Left lung (tissue), 10 donors: ENCODE results near the gene STOX2. TPM values are rescaled to one million over a fixed set of nuclear protein-coding genes. Genes with fewer than 3 reads are reported as not detected.
A peak's percentile ranks its signal among the peaks of the same experiment; 100 is the strongest.

Source experiments
- ATAC-seq: fragments of 200-7000 bp; cut with Tn5 transposase; one replicate; pipeline ENCODE4 v1.9.1; 2020; ENCODE audit warnings: moderate library complexity
- DNase-seq, 4 donors: peaks; one replicate each; pipeline ENCODE4 v3.0.0-alpha.2; 2013 to 2020
- H3K27ac ChIP-seq, 2 donors: fragments of 200-600 bp; sonication (generic) in 1 of 2; one replicate each; pipeline versions ENCODE4 v1.5.0 to v1.8.0; 2020 to 2021
- H3K27me3 ChIP-seq, 2 donors: fragments of 200-600 bp; sonication (generic) in 1 of 2; one replicate each; pipeline versions ENCODE4 v1.5.0 to v1.8.0; 2020 to 2021
- H3K36me3 ChIP-seq, 2 donors: fragments of 200-600 bp; sonication (generic) in 1 of 2; one replicate each; pipeline versions ENCODE4 v1.5.0 to v1.8.0; 2020 to 2021
- H3K4me1 ChIP-seq, 2 donors: fragments of 200-600 bp; one replicate each; pipeline ENCODE4 v1.8.0; 2021
- H3K4me3 ChIP-seq, 2 donors: fragments of 200-600 bp; sonication (generic) in 1 of 2; one replicate each; pipeline versions ENCODE4 v1.5.0 to v1.8.0; 2020 to 2021; ENCODE audit warnings: mild to moderate bottlenecking in 1 of 2
- H3K9me3 ChIP-seq, 2 donors: fragments of 200-600 bp; sonication (generic) in 1 of 2; one replicate each; pipeline versions ENCODE4 v1.5.0 to v1.8.0; 2020 to 2021
- CTCF ChIP-seq, 2 donors: fragments of 200-600 bp; sonication (generic) in 1 of 2; IDR thresholded peaks; one replicate each; pipeline versions ENCODE4 v1.5.0 to v1.8.0; 2021; ENCODE audit warnings: antibody characterized with exemption in 2 of 2
- intact Hi-C, 2 donors: fragments of 100-400 bp; cut with DNase I; formaldehyde crosslinking; loops; one replicate each; pipeline versions ENCODE4 v1.11.2 to v1.14.2; 2022
- polyA plus RNA-seq, 6 donors: library from polyadenylated mRNA; unstranded; fragments of 120-200 nt; gene quantifications; one replicate each; pipeline ENCODE4 v1.2.1, GENCODE V29; 2013; ENCODE audit not compliant: insufficient read length in 6 of 6
- total RNA-seq, 2 donors: library from RNA; stranded (reverse); fragmentation: NEBNext Ultra II Directional; extraction: Animal tissue kit (Norgen Biotek cat#: 25700); gene quantifications; one replicate each; pipeline ENCODE4 v1.2.1, GENCODE V29; 2021
- donor health status: DM: no; HTN: yes; CAD: no.
- donor health status: DM: no; HTN: no; CAD: no.

Gene STOX2
- total and polyA plus RNA-seq, 8 donors = 12.4 to 19.5 (median 16.4) TPM

- DNase-seq (no peak), ATAC-seq (no peak)
- Histone ChIP-seq H3K4me1 (no peaks in the 10 kb centered on the region), H3K36me3 (no peaks in the 10 kb centered on the region), H3K27me3 (no peaks in the 10 kb centered on the region), H3K27ac (no peak overlapping the region), H3K9me3 (no peaks in the 10 kb centered on the region), H3K4me3 (no peak overlapping the region)
- intact Hi-C loops = no loop called here
- no peak for TF ChIP-seq CTCF (IDR thresholded peaks at IDR 0.05)
Observed at GRCh38 chr4:183967266-183967665, 62.2 kb downstream of the STOX2 start.

GRCh38 chr4:183968502-183968901 is 63.4 kb downstream of the STOX2 start:
- Histone ChIP-seq H3K27me3 (no peaks in the 10 kb centered on the region), H3K4me3 (no peak overlapping the region), H3K36me3 (no peaks in the 10 kb centered on the region), H3K4me1 (no peaks in the 10 kb centered on the region), H3K27ac (no peak overlapping the region), H3K9me3 (peaks cover 0 to 2% of the 10 kb centered on the region in 2 donors)
- intact Hi-C loops = no loop called here
- DNase-seq = no peak
- ATAC-seq = no peak
- no peak for TF ChIP-seq CTCF (IDR thresholded peaks at IDR 0.05)

- Histone ChIP-seq H3K4me1 (no peaks in the 10 kb centered on the region), H3K36me3 (no peaks in the 10 kb centered on the region), H3K27ac (no peak overlapping the region), H3K9me3 (peaks cover 0 to 7% of the 10 kb centered on the region in 2 donors), H3K4me3 (no peak overlapping the region), H3K27me3 (no peaks in the 10 kb centered on the region)
- DNase-seq = no peak
- no peak for ATAC-seq
- TF ChIP-seq CTCF (IDR thresholded peaks at IDR 0.05) = no peak
- intact Hi-C loops = no loop called here
Observed at GRCh38 chr4:183968931-183969330, 63.8 kb downstream of the STOX2 start.

GRCh38 chr4:183969596-183969995 is 64.5 kb downstream of the STOX2 start:
- DNase-seq = no peak

GRCh38 chr4:183971929-183972490 is 66.9 kb downstream of the STOX2 start:
- no peak overlapping the region for H3K4me3 ChIP-seq
- no peaks in the 10 kb centered on the region for H3K4me1 ChIP-seq
- H3K36me3 ChIP-seq = no peaks in the 10 kb centered on the region
- no peak overlapping the region for H3K27ac ChIP-seq
- DNase-seq = peak in 1 of 4 donors; percentile 69
- intact Hi-C loops = no loop called here
- no peaks in the 10 kb centered on the region for H3K27me3 ChIP-seq
- TF ChIP-seq CTCF (IDR thresholded peaks at IDR 0.05) = no peak
- peaks cover 6 to 20% of the 10 kb centered on the region in 2 donors for H3K9me3 ChIP-seq
- ATAC-seq = no peak

More at GRCh38 chr4:183969596-183969995, 64.5 kb downstream of the STOX2 start:
- no peaks in the 10 kb centered on the region for H3K4me1 ChIP-seq
- TF ChIP-seq CTCF (IDR thresholded peaks at IDR 0.05) = no peak
- H3K9me3 ChIP-seq = peaks cover 4 to 13% of the 10 kb centered on the region in 2 donors
- intact Hi-C loops = no loop called here
- H3K4me3 ChIP-seq = no peak overlapping the region
- ATAC-seq = no peak
- no peaks in the 10 kb centered on the region for H3K27me3 ChIP-seq
- no peaks in the 10 kb centered on the region for H3K36me3 ChIP-seq
- H3K27ac ChIP-seq = no peak overlapping the region
